Hindlimb muscle (tissue), 1 donor: ENCODE data around the gene PPP1R9A. TPM values are rescaled to one million over a fixed set of nuclear protein-coding genes. Genes with fewer than 3 reads are reported as not detected.

ENCODE experiments used
- DNase-seq: peaks from one replicate; pipeline ENCODE4 v3.0.0-alpha.2; 2013
- polyA plus RNA-seq: library from polyadenylated mRNA; unstranded; fragments of 120-200 nt; gene quantifications from one replicate; pipeline ENCODE4 v1.2.1, GENCODE V29; 2013; ENCODE audit not compliant: insufficient read length

Gene PPP1R9A
- polyA plus RNA-seq, 1 donor, result 28.7 TPM

DNA sequence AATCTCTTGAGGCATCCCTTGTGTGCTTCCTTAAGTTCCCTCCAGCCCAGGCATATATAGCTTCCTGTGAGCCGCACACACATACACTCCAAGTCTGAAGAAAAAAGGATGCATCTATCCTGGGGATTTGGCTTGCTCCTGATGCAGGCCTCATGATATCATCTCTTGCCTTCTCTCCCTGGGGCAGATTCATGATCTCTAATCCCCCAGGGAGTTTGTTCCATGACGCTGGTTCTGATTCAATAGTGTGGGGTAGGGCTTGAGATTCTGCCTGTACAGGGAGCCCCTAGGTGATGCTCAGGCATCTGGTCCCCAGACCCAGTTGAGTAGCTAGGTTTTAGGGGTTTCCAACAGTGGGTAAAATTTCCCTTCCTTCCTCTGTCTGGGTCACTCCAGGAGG, 415.5 kb downstream of the PPP1R9A start:
- DNase-seq, result no peak

DNA sequence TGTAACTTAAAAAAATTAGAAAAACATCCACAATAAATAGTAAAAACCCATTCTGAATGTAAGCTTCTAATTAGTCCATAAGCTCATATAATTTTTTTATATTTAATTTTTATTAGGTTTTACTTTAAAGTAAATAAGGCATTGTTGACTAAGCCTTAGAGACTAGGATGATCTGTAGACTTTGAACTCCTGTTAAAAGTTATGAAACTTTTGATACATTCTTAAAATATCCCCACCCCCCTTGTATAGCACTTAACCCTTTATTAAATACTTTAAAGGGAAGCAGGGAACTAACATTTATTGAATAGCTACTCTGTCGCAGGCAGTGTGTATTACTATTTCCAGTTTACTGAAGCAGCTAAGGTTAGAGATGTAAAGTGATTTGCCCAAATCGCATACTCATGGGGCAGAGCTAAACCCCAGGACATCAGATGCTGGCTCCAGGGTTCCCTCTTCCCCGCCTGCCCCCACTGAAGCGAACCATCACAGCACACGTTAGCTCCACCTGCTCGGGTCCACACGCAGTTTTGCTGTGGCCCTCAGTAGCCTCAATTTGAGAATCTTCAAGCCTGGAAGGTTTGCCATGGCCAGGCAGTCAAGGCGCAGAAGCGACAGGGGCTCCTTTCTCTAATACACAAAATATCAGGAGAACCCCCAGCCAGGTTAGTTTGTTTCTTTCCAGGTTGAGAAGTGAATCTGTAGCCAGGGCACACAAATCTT, 416.2 kb downstream of the PPP1R9A start:
- no peak for DNase-seq

DNA sequence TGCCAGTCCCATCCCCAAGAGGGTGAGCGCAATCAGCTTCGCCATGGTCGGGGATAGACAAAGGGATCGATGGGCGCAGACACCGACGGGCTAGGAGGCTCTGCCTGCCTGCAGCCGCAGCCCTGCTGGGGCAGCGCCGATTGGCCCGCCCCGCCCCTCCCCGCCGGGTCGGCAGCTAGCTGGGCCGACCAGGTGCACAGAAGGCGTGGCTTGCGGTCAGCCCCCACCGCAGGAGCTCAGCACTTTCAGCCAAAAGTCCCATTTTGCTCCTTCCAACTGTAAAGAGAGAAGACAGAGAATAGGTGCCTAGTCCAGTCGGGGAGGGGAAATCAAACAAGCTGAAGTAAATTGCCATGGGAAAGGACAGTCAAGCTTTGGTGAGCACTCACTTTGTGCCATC, 417.0 kb downstream of the PPP1R9A start, which contains the start of gene PON1:
Gene PON1, minus strand, starts transcription at position 102 of the 400 bp plus-strand sequence. Its CDS starts 57 bp downstream, at position 45.
- no peak for DNase-seq

DNA sequence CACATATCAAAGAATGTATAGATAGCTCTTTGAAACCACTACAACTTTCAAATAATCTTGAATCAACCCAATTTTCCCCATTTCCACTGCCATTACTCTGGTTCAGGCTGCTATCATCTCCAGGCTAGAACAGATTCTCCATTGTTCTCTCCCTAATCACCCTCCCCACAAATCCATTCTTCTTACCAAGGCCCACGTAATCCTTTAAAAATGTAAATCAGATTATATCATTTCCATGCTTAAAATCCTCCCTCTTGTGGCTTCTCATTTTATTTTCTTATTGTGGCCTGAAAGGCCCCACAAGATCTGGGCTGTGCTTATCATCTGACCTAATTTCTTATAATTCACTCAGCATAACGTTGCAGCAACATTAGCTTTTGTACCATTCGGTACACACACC, 420.0 kb downstream of the PPP1R9A start:
- no peak for DNase-seq

DNA sequence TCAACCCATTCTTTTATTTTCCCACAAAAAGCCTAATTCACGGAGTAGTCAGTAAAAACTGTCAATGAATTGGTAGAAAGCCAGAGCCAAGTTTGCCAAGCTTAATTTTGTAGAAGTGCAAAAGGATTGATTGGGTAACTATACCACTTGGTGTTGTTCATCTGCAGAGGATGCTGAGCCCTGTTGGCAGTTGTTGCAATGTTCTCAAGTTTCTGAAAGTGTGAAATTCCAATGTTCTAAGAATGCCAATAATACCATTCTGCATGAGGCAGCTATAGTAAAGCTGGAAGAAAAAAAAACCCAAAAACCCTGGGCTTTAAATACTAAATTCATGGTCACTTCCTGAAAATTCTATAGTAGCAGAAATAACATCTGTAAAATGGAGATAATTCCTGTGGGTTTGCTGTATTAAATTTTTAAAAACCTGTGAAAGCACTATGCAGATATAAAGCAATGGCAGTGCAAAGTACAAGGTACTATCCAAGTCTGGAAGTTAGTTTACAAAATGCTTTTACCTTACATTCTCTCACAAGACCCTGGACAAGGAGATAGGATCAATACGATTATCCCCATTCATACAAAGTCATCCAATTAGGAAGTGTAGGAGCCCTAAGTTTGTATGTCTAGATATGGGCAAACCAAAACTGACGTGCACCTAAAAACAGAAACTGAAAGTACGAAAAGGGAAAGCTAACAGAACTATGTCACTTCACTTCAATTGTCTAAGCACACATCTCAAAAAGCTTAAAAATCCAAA, 423.0 kb downstream of the PPP1R9A start:
- DNase-seq, result peak; percentile 22

DNA sequence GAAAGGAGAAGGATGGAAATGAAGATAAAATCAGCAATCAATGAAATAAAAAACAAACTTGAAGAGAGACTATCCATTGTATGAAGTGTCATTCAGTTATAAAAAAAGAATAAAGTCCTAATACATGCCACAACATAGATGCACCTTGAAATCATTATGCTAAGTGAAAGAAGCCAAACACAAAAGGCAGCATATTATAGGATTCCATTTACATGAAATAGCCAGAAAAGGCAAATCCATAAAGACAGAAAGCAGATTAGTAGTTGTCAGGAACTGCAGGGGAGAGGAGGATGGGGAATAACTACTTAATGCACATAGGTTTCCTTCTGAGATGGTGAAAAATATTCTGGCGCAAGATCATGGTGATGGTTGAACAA, 423.6 kb downstream of the PPP1R9A start:
- DNase-seq, result no peak

DNA sequence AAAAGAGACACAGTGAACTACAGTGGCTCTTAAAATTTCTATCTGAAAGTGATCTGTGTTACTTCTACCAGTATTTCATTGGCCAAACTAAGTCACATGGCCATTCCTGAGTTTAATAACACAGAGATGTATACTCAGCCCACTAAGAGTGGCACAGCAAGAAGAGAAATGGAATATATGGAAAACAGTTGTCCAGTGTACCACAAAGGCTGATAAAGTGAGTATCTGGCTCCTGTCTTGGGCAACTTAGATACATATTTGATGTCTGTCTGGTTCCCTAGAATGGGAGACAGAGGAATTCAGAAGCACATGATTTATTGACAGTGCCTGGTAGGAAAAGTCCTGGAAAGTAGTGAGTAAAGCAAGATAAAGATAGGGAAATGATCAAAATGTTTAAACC, 427.1 kb downstream of the PPP1R9A start:
- no peak for DNase-seq

DNA sequence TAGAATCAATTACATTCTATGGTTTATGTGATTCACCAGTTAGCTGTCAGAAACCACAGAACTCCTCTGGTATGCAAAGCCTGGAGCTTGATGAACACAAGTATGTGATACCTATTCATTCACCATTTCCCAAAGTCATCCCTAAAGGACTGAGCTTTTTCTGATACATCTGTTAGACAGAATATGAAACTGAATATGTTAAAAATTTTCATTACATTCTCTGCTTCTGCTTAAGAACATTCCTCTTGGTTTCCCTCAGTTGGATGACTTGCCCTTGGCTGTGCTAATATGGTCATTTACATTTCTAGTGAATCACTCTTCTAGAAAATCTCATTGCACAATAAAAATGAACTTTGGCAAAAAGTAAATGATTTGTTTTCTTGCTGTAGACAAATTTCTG, 427.7 kb downstream of the PPP1R9A start:
- no peak for DNase-seq

DNA sequence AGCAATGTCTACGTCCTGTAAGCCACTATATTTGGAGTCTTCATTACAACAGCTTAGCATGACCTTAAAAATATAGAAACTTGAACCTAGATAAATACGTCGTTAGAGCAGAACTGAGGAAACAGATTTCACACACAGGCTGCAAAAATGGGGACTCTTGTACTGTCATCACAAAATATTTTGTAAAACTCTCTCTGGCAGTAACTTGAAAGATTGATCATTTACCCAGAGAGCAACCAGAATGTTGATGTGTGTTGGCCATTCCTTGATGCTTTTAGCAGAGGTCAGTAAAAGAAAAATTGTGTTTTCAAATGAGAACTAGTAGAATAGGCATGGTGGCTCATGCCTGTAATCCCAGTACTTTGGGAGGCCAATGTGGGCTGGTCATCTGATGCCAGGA, 431.4 kb downstream of the PPP1R9A start:
- DNase-seq, result no peak

DNA sequence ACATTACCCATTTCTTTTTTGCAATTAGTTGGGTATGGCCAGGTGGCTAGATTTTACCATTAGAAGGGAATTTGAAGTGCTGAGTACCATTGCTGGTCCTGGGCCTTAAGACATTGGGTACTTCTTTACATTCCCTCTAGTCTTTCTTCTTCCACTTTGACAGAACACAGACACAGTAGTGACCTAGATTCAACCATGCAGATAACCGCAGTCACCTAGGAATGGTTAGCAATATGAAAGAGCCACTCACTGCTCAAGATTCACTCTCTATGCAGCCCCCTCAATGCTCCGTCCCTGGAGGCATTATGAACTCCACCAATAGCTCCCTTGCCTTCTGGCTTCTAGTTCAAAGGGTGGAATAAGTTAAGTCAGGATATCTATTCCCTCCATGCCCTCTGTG, 433.1 kb downstream of the PPP1R9A start:
- no peak for DNase-seq

DNA sequence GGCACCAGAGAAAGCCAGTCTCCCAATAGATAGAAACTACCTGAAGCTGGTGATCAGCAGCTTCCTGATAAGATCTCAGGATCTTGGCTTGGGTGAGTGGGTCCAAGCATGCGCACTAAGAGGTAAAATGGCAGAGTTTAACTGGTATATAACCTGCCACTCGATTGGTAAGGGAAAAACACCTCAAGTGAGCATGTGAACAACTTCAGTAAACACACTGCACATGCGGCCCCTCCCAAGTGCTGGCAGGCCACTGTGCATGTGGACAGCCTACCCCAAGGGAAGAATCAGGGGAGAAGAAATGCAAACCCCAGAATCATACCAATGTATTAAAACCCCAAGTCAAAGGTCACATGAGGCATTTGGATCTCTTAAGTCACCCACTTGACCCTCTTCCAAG, 434.6 kb downstream of the PPP1R9A start:
- DNase-seq, result no peak

DNA sequence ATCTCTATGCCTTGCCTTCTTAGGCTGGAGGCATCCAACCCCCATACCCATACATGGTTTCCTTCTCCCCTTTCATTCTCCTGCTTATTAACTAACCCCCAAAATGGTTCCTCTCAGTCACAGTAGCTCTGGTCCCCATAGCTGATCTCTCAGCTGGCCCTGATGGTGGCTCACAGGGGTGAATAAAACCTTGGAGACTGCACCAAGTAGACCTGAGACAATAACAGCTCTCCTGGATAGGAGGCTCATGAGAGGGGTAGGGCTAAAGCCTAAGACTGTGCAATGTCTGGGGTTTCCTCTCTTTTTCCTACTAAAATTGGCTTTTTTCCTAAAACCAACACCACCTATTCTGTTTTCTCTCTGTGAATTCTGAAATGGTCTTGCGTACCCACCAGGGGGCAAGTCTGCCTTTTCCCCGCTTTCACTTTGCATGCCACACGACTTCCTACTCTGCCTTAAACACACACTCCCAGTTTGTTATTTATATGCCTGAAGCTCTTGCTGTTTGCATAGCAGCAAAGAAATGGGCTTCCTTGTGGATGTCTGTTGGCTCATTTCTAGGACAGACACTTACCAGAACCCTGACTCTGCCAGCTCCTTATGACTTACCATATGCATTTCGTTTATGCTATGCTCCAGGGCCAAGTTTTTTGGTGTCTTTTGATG, 435.4 kb downstream of the PPP1R9A start:
- DNase-seq, result no peak
